ENCODE results near the gene HIVEP3.

Gene HIVEP3

DNA sequence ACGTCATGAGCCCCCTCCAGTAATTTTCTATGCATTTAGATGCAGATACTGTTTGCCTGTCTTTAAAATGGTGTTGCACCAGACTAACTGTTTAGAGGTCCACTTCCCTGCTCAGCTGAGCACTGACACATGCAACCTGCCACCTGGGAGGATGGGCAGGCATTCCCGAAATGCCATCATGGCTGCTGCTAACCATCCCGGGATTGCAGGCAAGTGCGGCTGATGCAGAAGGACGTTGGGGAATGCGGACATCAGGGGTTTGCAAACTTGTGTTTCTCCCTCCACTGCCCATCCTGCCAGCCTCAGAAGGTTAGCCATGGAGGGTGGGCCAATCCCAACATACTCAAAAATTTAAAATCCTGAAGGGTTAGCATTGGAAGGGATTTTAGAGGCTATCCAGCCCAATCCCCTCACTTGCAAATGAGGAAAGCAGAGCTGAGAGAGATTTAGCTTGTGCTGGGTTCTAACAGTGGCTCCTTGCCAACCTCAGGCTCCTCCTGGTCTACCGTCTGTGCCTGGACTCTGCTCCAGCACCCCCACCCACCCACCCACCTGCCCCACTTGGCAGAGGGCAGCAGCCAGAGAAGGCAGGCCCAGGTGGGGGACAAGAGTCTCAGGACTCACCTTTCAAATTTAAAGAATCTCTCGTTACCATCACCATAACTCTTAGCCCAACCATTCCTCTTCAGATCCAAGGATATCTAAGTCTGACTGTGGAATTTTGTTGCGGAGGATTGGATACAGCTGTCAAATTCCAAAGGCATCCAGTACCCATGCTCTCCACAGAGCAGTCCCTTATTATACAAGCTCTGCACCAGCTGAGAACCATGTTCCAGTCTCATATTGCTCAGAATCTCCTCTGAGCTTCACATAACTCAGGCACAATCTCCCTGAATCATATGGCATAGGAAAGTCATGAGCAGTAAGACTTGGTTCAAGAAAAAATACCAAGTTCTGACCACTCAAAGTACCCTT lies 34.2 kb downstream of the HIVEP3 start:
- no peak overlapping the region for H3K4me3 ChIP-seq (ENCODE audit: low read depth, low read length)
- TF ChIP-seq, protein P1, sequence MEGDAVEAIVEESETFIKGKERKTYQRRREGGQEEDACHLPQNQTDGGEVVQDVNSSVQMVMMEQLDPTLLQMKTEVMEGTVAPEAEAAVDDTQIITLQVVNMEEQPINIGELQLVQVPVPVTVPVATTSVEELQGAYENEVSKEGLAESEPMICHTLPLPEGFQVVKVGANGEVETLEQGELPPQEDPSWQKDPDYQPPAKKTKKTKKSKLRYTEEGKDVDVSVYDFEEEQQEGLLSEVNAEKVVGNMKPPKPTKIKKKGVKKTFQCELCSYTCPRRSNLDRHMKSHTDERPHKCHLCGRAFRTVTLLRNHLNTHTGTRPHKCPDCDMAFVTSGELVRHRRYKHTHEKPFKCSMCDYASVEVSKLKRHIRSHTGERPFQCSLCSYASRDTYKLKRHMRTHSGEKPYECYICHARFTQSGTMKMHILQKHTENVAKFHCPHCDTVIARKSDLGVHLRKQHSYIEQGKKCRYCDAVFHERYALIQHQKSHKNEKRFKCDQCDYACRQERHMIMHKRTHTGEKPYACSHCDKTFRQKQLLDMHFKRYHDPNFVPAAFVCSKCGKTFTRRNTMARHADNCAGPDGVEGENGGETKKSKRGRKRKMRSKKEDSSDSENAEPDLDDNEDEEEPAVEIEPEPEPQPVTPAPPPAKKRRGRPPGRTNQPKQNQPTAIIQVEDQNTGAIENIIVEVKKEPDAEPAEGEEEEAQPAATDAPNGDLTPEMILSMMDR (IDR thresholded peaks at IDR 0.05; ENCODE audit: low read depth, low read length) = no peak

GRCh38 chr1:41883507-41883906 lies 35.2 kb downstream of the HIVEP3 start:
- no peak overlapping the region for H3K4me3 ChIP-seq (ENCODE audit: low read depth, low read length)
- TF ChIP-seq, protein P1 (IDR thresholded peaks at IDR 0.05; ENCODE audit: low read depth, low read length) = no peak

DNA sequence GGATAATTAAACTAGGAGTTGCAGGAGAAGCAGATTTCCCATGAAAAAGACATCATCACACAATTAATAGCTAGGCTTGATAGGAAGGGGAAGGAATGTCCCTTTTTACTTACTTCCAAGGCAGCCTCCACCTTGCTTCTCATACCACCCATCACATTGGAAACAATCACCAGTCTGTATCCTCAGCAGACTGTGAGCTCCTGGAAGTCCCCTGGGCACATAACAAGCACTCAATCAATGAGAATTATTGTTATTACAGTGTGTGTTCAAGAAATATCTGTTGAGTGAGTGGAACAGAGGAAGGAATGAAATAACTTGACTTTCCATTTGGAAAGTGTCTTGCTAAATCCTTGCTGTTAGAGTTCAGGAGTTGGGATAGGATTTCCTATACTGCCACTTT lies 36.2 kb downstream of the HIVEP3 start:
- no peak overlapping the region for H3K4me3 ChIP-seq (ENCODE audit: low read depth, low read length)
- TF ChIP-seq, protein P1 (IDR thresholded peaks at IDR 0.05; ENCODE audit: low read depth, low read length) = no peak

GRCh38 chr1:41882068-41882477 lies 36.6 kb downstream of the HIVEP3 start:
- TF ChIP-seq, protein P1 (IDR thresholded peaks at IDR 0.05; ENCODE audit: low read depth, low read length) = no peak
- no peak overlapping the region for H3K4me3 ChIP-seq (ENCODE audit: low read depth, low read length)

GRCh38 chr1:41880950-41881885 lies 37.5 kb downstream of the HIVEP3 start:
- H3K4me3 ChIP-seq (ENCODE audit: low read depth, low read length) = no peak overlapping the region
- TF ChIP-seq, protein P1 (IDR thresholded peaks at IDR 0.05; ENCODE audit: low read depth, low read length) = no peak

DNA sequence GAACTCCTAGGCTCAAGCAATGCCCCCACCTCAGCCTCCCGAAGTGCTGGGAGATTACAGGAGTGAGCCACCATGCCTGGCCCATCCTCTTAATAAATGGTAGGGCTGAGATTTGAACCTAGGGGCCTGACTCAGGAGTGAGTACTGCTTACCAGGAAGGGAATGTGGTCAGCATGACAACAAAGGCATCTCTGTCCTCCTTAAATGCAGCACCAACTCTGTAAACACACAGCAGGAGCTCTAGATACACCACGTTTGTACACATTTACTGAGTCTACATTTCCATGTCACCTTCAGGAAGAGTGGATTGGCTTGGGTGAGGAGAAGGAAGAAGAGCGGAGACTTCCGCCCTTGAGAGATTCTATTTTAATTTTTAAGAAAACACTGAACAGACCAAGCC lies 38.5 kb downstream of the HIVEP3 start:
- TF ChIP-seq, protein P1 (IDR thresholded peaks at IDR 0.05; ENCODE audit: low read depth, low read length) = no peak
- no peak overlapping the region for H3K4me3 ChIP-seq (ENCODE audit: low read depth, low read length)

All from WI38 (cell line).